GM12878 (cell line): Measurements from ENCODE around the gene INCA1. TPM values are rescaled to one million over a fixed set of nuclear protein-coding genes. Genes with fewer than 3 reads are reported as not detected.

Experiments used
- ATAC-seq: fragments of 200-7000 bp; cut with Tn5 transposase; 3 replicates; pipeline ENCODE4 v1.9.1; 2020; ENCODE audit warnings: mild to moderate bottlenecking, moderate library complexity
- BruUV-seq: library from RNA; stranded (reverse); fragments of 400-500 nt; replicated peaks from 2 replicates; lab custom pipeline; 2021; lab: Mats Ljungman, UMichigan
- CTCF ChIA-PET: fragments of 300-600 bp; sonication (Branson Sonifier 250); formaldehyde crosslinking; extraction: SDS; loops from one replicate; lab custom pipeline; 2021; ENCODE audit warnings: inconsistent platforms; lab: Yijun Ruan, JAX
- POLR2A ChIA-PET: fragments of 350-600 bp; formaldehyde crosslinking; extraction: SDS; loops from one replicate; lab custom pipeline; 2021; ENCODE audit warnings: inconsistent platforms; lab: Charles Lee
- RAD21 ChIA-PET: fragments of 300-600 bp; sonication (Branson Sonifier 250); formaldehyde crosslinking; loops from one replicate; lab custom pipeline; 2023; ENCODE audit warnings: antibody characterized with exemption; ENCODE audit not compliant: unreplicated experiment; lab: Charles Lee
- SMC1A ChIA-PET: fragments of 300-600 bp; sonication (Branson Sonifier 250); formaldehyde crosslinking; loops from one replicate; lab custom pipeline; 2023; ENCODE audit not compliant: unreplicated experiment, uncharacterized antibody; lab: Charles Lee
- DNase-seq: peaks from one replicate; pipeline ENCODE4 v3.0.0-alpha.2; 2011; ENCODE audit warnings: low read depth, low spot score
- FAIRE-seq: peaks from 3 replicates; lab custom pipeline; 2011; peaks lifted over from hg19 to GRCh38; lab: Jason Lieb, UNC
- H2AFZ ChIP-seq: 2 replicates; pipeline ENCODE4 v1.6.0; 2011; ENCODE audit warnings: low read depth, low read length, control low read depth; ENCODE audit not compliant: control insufficient read depth
- H3K27ac ChIP-seq: 2 replicates; pipeline ENCODE4 v1.5.1; 2011; ENCODE audit warnings: control low read depth; ENCODE audit not compliant: control insufficient read depth, insufficient read depth
- H3K27me3 ChIP-seq, 2 experiments: replicated peaks in 1 of 2; 2 replicates each; pipeline versions ENCODE4 v1.6.0 to v1.6.1; 2011; ENCODE audit warnings: low read length in 1 of 2; ENCODE audit not compliant: control insufficient read depth in 2 of 2, insufficient read depth in 2 of 2
- H3K36me3 ChIP-seq, 2 experiments: 2 replicates each; pipeline ENCODE4 v1.5.1; 2011; ENCODE audit warnings: low read length in 1 of 2; ENCODE audit not compliant: control insufficient read depth in 2 of 2, insufficient read depth in 2 of 2
- H3K4me1 ChIP-seq: 2 replicates; pipeline ENCODE4 v1.6.1; 2011; ENCODE audit warnings: mild to moderate bottlenecking, low read length, moderate library complexity, mixed read lengths; ENCODE audit not compliant: control insufficient read depth, insufficient read depth
- H3K4me2 ChIP-seq: 2 replicates; pipeline ENCODE4 v1.6.0; 2011; ENCODE audit warnings: control low read depth; ENCODE audit not compliant: control insufficient read depth, insufficient read depth
- H3K4me3 ChIP-seq: fragments of 200-600 bp; sonication (generic); 2 replicates; pipeline ENCODE4 v1.5.1; 2016
- H3K79me2 ChIP-seq: 2 replicates; pipeline ENCODE4 v1.6.0; 2011; ENCODE audit warnings: low read length; ENCODE audit not compliant: control insufficient read depth, insufficient read depth
- H3K9ac ChIP-seq: 2 replicates; pipeline ENCODE4 v1.8.0; 2011; ENCODE audit warnings: low read length, control low read depth, mixed read lengths; ENCODE audit not compliant: control insufficient read depth, insufficient read depth
- H3K9me3 ChIP-seq: replicated peaks from 3 replicates; pipeline ENCODE4 v1.5.1; 2011; ENCODE audit warnings: mild to moderate bottlenecking, low read length; ENCODE audit not compliant: control insufficient read depth, insufficient read depth
- H4K20me1 ChIP-seq: 2 replicates; pipeline ENCODE4 v1.6.0; 2011; ENCODE audit not compliant: control insufficient read depth, insufficient read depth
- BCL3 ChIP-seq: IDR thresholded peaks from 2 replicates; pipeline ENCODE4 v1.6.1; 2011; ENCODE audit warnings: borderline replicate concordance, low read depth, mild to moderate bottlenecking, moderate library complexity, low read length; ENCODE audit not compliant: insufficient read depth, poor library complexity, severe bottlenecking
- BRCA1 ChIP-seq: IDR thresholded peaks from 2 replicates; pipeline ENCODE4 v1.6.1; 2011; ENCODE audit warnings: low read depth, low read length, improper control_type of control experiment
- EED ChIP-seq: sonication (generic); IDR thresholded peaks from 2 replicates; pipeline ENCODE4 v1.6.1; 2016; ENCODE audit warnings: antibody characterized with exemption, low read depth
- EGR1 ChIP-seq, 2 experiments: IDR thresholded peaks; 1 replicate in 1 of 2; 2 replicates in 1 of 2; pipeline ENCODE4 v1.6.1; 2011 to 2012; ENCODE audit warnings: low read depth in 2 of 2, low read length in 2 of 2, borderline replicate concordance in 1 of 2, mild to moderate bottlenecking in 1 of 2, moderate library complexity in 1 of 2
- GATAD2B ChIP-seq: fragments of 450-650 bp; conservative IDR thresholded peaks from 2 replicates; pipeline ENCODE4 v1.6.1; 2017; ENCODE audit warnings: low read depth, mild to moderate bottlenecking, moderate library complexity
- HCFC1 ChIP-seq: fragments of 150-350 bp; IDR thresholded peaks from 2 replicates; pipeline ENCODE4 v1.6.1; 2014; ENCODE audit warnings: low read length
- HDGF ChIP-seq: fragments of 450-650 bp; IDR thresholded peaks from 2 replicates; pipeline ENCODE4 v1.6.1; 2016; ENCODE audit warnings: antibody characterized with exemption
- IRF4 ChIP-seq: IDR thresholded peaks from 2 replicates; pipeline ENCODE4 v1.6.1; 2011; ENCODE audit warnings: low read depth, low read length
- MLLT1 ChIP-seq: fragments of 450-650 bp; IDR thresholded peaks from 2 replicates; pipeline ENCODE4 v1.6.1; 2016; ENCODE audit warnings: mild to moderate bottlenecking
- POLR2AphosphoS2 ChIP-seq: IDR thresholded peaks from 2 replicates; pipeline ENCODE4 v1.6.1; 2011; ENCODE audit warnings: low read depth, mild to moderate bottlenecking, low read length, improper control_type of control experiment, moderate library complexity
- POLR2AphosphoS5 ChIP-seq: IDR thresholded peaks from 2 replicates; pipeline ENCODE4 v1.6.1; 2011; ENCODE audit warnings: mild to moderate bottlenecking, low read length, inconsistent platforms
- RB1 ChIP-seq: fragments of 450-650 bp; formaldehyde crosslinking; IDR thresholded peaks from 2 replicates; pipeline ENCODE4 v1.6.1; 2017; ENCODE audit warnings: mild to moderate bottlenecking, borderline replicate concordance
- RUNX3 ChIP-seq: IDR thresholded peaks from 2 replicates; pipeline ENCODE4 v1.6.1; 2012; ENCODE audit warnings: low read length, inconsistent platforms
- SIN3A ChIP-seq: IDR thresholded peaks from 2 replicates; pipeline ENCODE4 v1.6.1; 2012; ENCODE audit warnings: low read depth, low read length, improper control_type of control experiment
- SPI1 ChIP-seq: IDR thresholded peaks from 2 replicates; pipeline ENCODE4 v1.6.1; 2011; ENCODE audit warnings: low read depth, mild to moderate bottlenecking, low read length, moderate library complexity, borderline replicate concordance; ENCODE audit not compliant: insufficient read depth
- SRF ChIP-seq, 2 experiments: IDR thresholded peaks; 2 replicates each; pipeline ENCODE4 v1.6.1; 2011; ENCODE audit warnings: low read depth in 2 of 2, low read length in 2 of 2, mild to moderate bottlenecking in 1 of 2, moderate library complexity in 1 of 2
- TAF1 ChIP-seq: IDR thresholded peaks from 2 replicates; pipeline ENCODE4 v1.6.1; 2011; ENCODE audit warnings: mild to moderate bottlenecking, low read depth, low read length, borderline replicate concordance
- TCF3 ChIP-seq: IDR thresholded peaks from 2 replicates; pipeline ENCODE4 v1.6.1; 2012; ENCODE audit warnings: low read depth, mild to moderate bottlenecking, low read length, borderline replicate concordance; ENCODE audit not compliant: insufficient read depth
- WGBS: methylation state at CpG from one replicate; pipeline ENCODE4 v1.1.6; 2016; ENCODE audit warnings: low lambda C conversion rate; ENCODE audit not compliant: insufficient replicate concordance, insufficient coverage; ENCODE audit errors: missing lambda C conversion rate; 5-methylcytosine and 5-hydroxymethylcytosine counted together
- in situ Hi-C: fragments of 300-500 bp; cut with MboI; formaldehyde crosslinking; loops from 9 replicates; pipeline ENCODE4 v1.14.3; 2018; ENCODE audit warnings: mixed read lengths
- intact Hi-C: fragments of 100-400 bp; cut with micrococcal nuclease; formaldehyde crosslinking; loops from one replicate; pipeline ENCODE4 v1.14.2; 2022; ENCODE audit not compliant: unreplicated experiment
- polyA plus RNA-seq, 11 experiments: library from polyadenylated mRNA; depleted of rRNA in 4 of 11; unstranded in 6 of 11; stranded (reverse) in 5 of 11; fragments of >200 nt; fragmentation: Nextera tagmentation in 4 of 11; fragmentation: Illumina TruSeq in 1 of 11; extraction: Ambion mirVana in 4 of 11; extraction: Trizol in 1 of 11; gene quantifications; 1 replicate in 1 of 11; 2 replicates in 10 of 11; pipeline versions ENCODE4 v1.2.1 to v1.2.3, GENCODE V29; 2011 to 2016; ENCODE audit warnings: inconsistent platforms in 2 of 11, missing spikeins in 2 of 11, low read depth in 1 of 11
- total RNA-seq, 4 experiments: library from RNA; depleted of rRNA in 3 of 4; stranded (reverse); fragments of >200 nt in 3 of 4; fragmentation: Illumina TruSeq in 1 of 4; extraction: Trizol in 1 of 4; gene quantifications; 2 replicates each; pipeline versions ENCODE4 v1.2.1 to v1.2.3, GENCODE V29; 2013 to 2021

The INCA1 gene
- total and polyA plus RNA-seq, 10 of the 15 experiments (the other 5 are each of a cell fraction or from before 2014, with no cell fraction given), result 0.19 to 1.8 (median 0.45) TPM

- TF ChIP-seq HDGF, result peak; percentile 73; the same call in 1 of the 2 replicates
- peak; percentile 49; the same call in 1 of the 2 replicates for TF ChIP-seq MLLT1
- TF ChIP-seq POLR2AphosphoS2, result no peak
- TF ChIP-seq EGR1 (IDR thresholded peaks at IDR 0.05; ENCODE audit: borderline replicate concordance in 1 of 2, low read depth in 2 of 2, low read length in 2 of 2), result peak in 1 of 2 experiments; percentile 44; a peak in 1 of 3 replicates
Measured at GRCh38 chr17:4999430-5000093, 2.2 kb upstream of the INCA1 start (continued).

- ChIA-PET SMC1A (interaction anchor here (1.0 to 1.5 kb wide), 4 partner anchors 11 to 59 kb away, joined by 3 to 6 read pairs (median 4); partner anchors contain the start of genes CAMTA2, RNF167, SLC25A11 and SPAG7), RAD21 (interaction anchor here (1.4 to 1.6 kb wide), 2 partner anchors 18 to 32 kb away, joined by 3 to 4 read pairs; partner anchors contain the start of gene SPAG7), POLR2A (interaction anchor here (0.5 to 3.7 kb wide), 9 partner anchors 10 to 208 kb away, joined by 3 to 22 read pairs (median 5); partner anchors contain the start of genes CAMTA2, PFN1, SPAG7 and ZFP3), CTCF (interaction anchor here (0.9 to 2.5 kb wide), 3 partner anchors 12 to 64 kb away, joined by 3 to 12 read pairs (median 6); no protein-coding TSS in a partner anchor)
- Histone ChIP-seq H2AFZ (peak overlapping the region; percentile 11; the same call in 1 of the 2 replicates), H3K27ac (peak overlapping the region; percentile 76), H3K27me3 (no peaks in the 10 kb centered on the region), H3K9me3 (no peaks in the 10 kb centered on the region), H3K79me2 (peaks cover 25% of the 10 kb centered on the region), H3K36me3 (peaks cover 16 to 21% of the 10 kb centered on the region in 2 experiments), H3K4me2 (peak overlapping the region; percentile 99), H3K4me1 (peaks cover 11% of the 10 kb centered on the region), H4K20me1 (no peaks in the 10 kb centered on the region), H3K4me3 (peak overlapping the region; percentile 99), H3K9ac (peak overlapping the region; percentile 87)
- 3% methylated on average over 14 of the region's 14 CpGs for WGBS
- intact Hi-C loops, result loop anchor here (5.0 kb wide), 1 partner anchor 33 kb away; no protein-coding TSS in a partner anchor
- DNase-seq (no peak), FAIRE-seq (peak; percentile 83), ATAC-seq (peak; percentile 52)
- in situ Hi-C loops, result no loop called here
- no TSS peak for BruUV-seq
- TF ChIP-seq TAF1 (0 out of 2 replicates have a peak, but pooled peaks have one; percentile 19), IRF4 (0 out of 2 replicates have a peak, but pooled peaks have one; percentile 8), SPI1 (0 out of 2 replicates have a peak, but pooled peaks have one; percentile 28), BCL3 (no peak), TCF3 (no peak), SIN3A (no peak; the same call in 1 of the 2 replicates), POLR2AphosphoS5 (peak; percentile 53), SRF (IDR thresholded peaks at IDR 0.05; ENCODE audit: low read depth in 2 of 2, low read length in 2 of 2) (no peak), RUNX3 (0 out of 2 replicates have a peak, but pooled peaks have one; percentile 15), HCFC1 (no peak), BRCA1 (no peak), RB1 (no peak), GATAD2B (no peak), EED (peak; percentile 23; the same call in 1 of the 2 replicates)
Measured at GRCh38 chr17:4998732-4999429, 1.6 kb upstream of the INCA1 start.
